ENCODE data around the gene FHAD1. TPM values are rescaled to one million over a fixed set of nuclear protein-coding genes. Genes with fewer than 3 reads are reported as not detected.

FHAD1 gene
- total RNA-seq, 3 donors from 2014 or later (not counting 1 experiment from before 2014, with no cell fraction given), result 0.72 to 1.9 (median 1.7) TPM

- ATAC-seq, result peak; percentile 85 to 94 (median 91)
- DNase-seq, result peak; percentile 78 to 82
- Histone ChIP-seq H3K4me1 (ENCODE audit: control insufficient read depth, insufficient read depth, low read length) (peaks cover 86% of the 10 kb centered on the region), H3K27me3 (ENCODE audit: control insufficient read depth, insufficient read depth, low read length) (no peaks in the 10 kb centered on the region), H3K36me3 (ENCODE audit: control insufficient read depth, insufficient read depth, low read length) (no peaks in the 10 kb centered on the region), H3K4me3 (ENCODE audit: low read length) (no peak overlapping the region), H3K27ac (ENCODE audit: low read length) (peak overlapping the region; percentile 94), H3K9me3 (ENCODE audit: control insufficient read depth, insufficient read depth, low read length) (no peaks in the 10 kb centered on the region)
- TF ChIP-seq CTCF (IDR thresholded peaks at IDR 0.05), result no peak
- peaks cover 72 to 87% of the 10 kb centered on the region in 2 donors for H3K4me1 Mint-ChIP-seq
- WGBS (ENCODE audit: insufficient coverage), result 27% methylated on average over 17 of the region's 17 CpGs
- no peaks in the 10 kb centered on the region for H3K36me3 Mint-ChIP-seq
- H3K9me3 Mint-ChIP-seq, result no peaks in the 10 kb centered on the region
- intact Hi-C loops (cut with micrococcal nuclease), result loop anchor here (1.0 to 5.0 kb wide), 4 partner anchors 36 to 280 kb away; partner anchors contain the start of gene EFHD2
- H3K27ac Mint-ChIP-seq, result peak overlapping the region; percentile 88
- peak overlapping the region; percentile 79 for H3K4me3 Mint-ChIP-seq
- H3K27me3 Mint-ChIP-seq (ENCODE audit: low read depth in 2 of 2), result no peaks in the 10 kb centered on the region
Measured at GRCh38 chr1:15345705-15346345, 98.8 kb downstream of the FHAD1 start.

GRCh38 chr1:15346346-15347030 is 99.5 kb downstream of the FHAD1 start:
- H3K9me3 ChIP-seq (ENCODE audit: control insufficient read depth, insufficient read depth, low read length), result no peaks in the 10 kb centered on the region
- Mint-ChIP-seq H3K4me3 (peak overlapping the region; percentile 79), H3K27me3 (ENCODE audit: low read depth in 2 of 2) (no peaks in the 10 kb centered on the region), H3K4me1 (peaks cover 69 to 89% of the 10 kb centered on the region in 2 donors), H3K36me3 (no peaks in the 10 kb centered on the region), H3K27ac (peak overlapping the region; percentile 88), H3K9me3 (no peaks in the 10 kb centered on the region)
- no peaks in the 10 kb centered on the region for H3K36me3 ChIP-seq (ENCODE audit: control insufficient read depth, insufficient read depth, low read length)
- no peak overlapping the region for H3K4me3 ChIP-seq (ENCODE audit: low read length)
- DNase-seq (peak in 1 of 2 donors; percentile 18), ATAC-seq (peak in 1 of 3 donors; percentile 10)
- intact Hi-C loops (cut with micrococcal nuclease), result loop anchor here (1.0 to 5.0 kb wide), 4 partner anchors 36 to 280 kb away; partner anchors contain the start of gene EFHD2
- H3K27ac ChIP-seq (ENCODE audit: low read length), result peak overlapping the region; percentile 94
- H3K27me3 ChIP-seq (ENCODE audit: control insufficient read depth, insufficient read depth, low read length), result no peaks in the 10 kb centered on the region
- WGBS (ENCODE audit: insufficient coverage), result 58% methylated on average over 14 of the region's 14 CpGs
- H3K4me1 ChIP-seq (ENCODE audit: control insufficient read depth, insufficient read depth, low read length), result peaks cover 86% of the 10 kb centered on the region
- no peak for TF ChIP-seq CTCF (IDR thresholded peaks at IDR 0.05)

GRCh38 chr1:15347182-15347581 is 100.2 kb downstream of the FHAD1 start:
- H3K36me3 Mint-ChIP-seq, result no peaks in the 10 kb centered on the region
- DNase-seq (peak; percentile 50 to 70), ATAC-seq (peak; percentile 41 to 79 (median 64))
- H3K4me1 Mint-ChIP-seq, result peaks cover 65 to 89% of the 10 kb centered on the region in 2 donors
- H3K27ac Mint-ChIP-seq, result peak overlapping the region; percentile 88
- H3K27ac ChIP-seq (ENCODE audit: low read length), result peak overlapping the region; percentile 94
- TF ChIP-seq CTCF (IDR thresholded peaks at IDR 0.05), result no peak
- WGBS (ENCODE audit: insufficient coverage), result 3% methylated on average over 7 of the region's 7 CpGs
- H3K36me3 ChIP-seq (ENCODE audit: control insufficient read depth, insufficient read depth, low read length), result no peaks in the 10 kb centered on the region
- intact Hi-C loops (cut with micrococcal nuclease), result loop anchor here (2.0 to 5.0 kb wide), 2 partner anchors 35 to 70 kb away; no protein-coding TSS in a partner anchor
- peak overlapping the region; percentile 79 for H3K4me3 Mint-ChIP-seq
- no peak overlapping the region for H3K4me3 ChIP-seq (ENCODE audit: low read length)
- peaks cover 88% of the 10 kb centered on the region for H3K4me1 ChIP-seq (ENCODE audit: control insufficient read depth, insufficient read depth, low read length)
- H3K27me3 Mint-ChIP-seq (ENCODE audit: low read depth in 2 of 2), result no peaks in the 10 kb centered on the region
- no peaks in the 10 kb centered on the region for H3K9me3 Mint-ChIP-seq
- no peaks in the 10 kb centered on the region for H3K27me3 ChIP-seq (ENCODE audit: control insufficient read depth, insufficient read depth, low read length)
- H3K9me3 ChIP-seq (ENCODE audit: control insufficient read depth, insufficient read depth, low read length), result no peaks in the 10 kb centered on the region
